Breast epithelium (tissue), 3 donors: Measurements from ENCODE around the gene WDR37.

Experiments
- POLR2A ChIP-seq: fragments of 450-650 bp; IDR thresholded peaks from one replicate; pipeline ENCODE4 v1.6.1; 2016; ENCODE audit warnings: antibody characterized with exemption, mild to moderate bottlenecking, moderate library complexity
- POLR2AphosphoS5 ChIP-seq, 3 donors: sonication (generic); formaldehyde crosslinking; IDR thresholded peaks; one replicate each; pipeline ENCODE4 v1.6.1; 2017; ENCODE audit warnings: antibody characterized with exemption in 3 of 3
- TF ChIP-seq, protein P1 (sequence below), 3 donors: fragments of 450-650 bp; IDR thresholded peaks; one replicate each; pipeline ENCODE4 v1.5.1; 2016 to 2017; ENCODE audit warnings: antibody characterized with exemption in 3 of 3, mild to moderate bottlenecking in 3 of 3, moderate library complexity in 3 of 3

DNA sequence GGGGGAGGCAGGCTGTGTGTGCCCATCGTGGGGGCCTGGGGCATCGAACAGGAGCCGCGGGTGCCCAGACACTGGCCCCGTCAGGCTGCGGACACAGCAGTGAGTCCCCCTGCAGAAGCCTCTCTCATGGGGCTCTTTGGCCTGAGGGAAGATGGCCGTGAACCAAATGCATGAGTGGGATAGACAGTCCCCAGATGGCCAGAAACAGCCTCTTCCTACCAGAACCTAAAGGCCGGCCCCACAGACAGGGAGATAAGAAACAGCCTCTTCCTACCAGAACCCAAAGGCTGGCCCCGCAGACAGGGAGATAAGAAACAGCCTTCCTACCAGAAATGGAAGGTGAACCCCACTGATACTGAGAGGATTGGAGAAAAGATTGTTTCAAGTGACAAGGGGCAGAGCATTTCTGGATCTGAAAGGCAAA lies 47.1 kb upstream of the WDR37 start:
- TF ChIP-seq POLR2A (no peak), POLR2AphosphoS5 (IDR thresholded peaks at IDR 0.05) (no peak)
- TF ChIP-seq, protein P1, sequence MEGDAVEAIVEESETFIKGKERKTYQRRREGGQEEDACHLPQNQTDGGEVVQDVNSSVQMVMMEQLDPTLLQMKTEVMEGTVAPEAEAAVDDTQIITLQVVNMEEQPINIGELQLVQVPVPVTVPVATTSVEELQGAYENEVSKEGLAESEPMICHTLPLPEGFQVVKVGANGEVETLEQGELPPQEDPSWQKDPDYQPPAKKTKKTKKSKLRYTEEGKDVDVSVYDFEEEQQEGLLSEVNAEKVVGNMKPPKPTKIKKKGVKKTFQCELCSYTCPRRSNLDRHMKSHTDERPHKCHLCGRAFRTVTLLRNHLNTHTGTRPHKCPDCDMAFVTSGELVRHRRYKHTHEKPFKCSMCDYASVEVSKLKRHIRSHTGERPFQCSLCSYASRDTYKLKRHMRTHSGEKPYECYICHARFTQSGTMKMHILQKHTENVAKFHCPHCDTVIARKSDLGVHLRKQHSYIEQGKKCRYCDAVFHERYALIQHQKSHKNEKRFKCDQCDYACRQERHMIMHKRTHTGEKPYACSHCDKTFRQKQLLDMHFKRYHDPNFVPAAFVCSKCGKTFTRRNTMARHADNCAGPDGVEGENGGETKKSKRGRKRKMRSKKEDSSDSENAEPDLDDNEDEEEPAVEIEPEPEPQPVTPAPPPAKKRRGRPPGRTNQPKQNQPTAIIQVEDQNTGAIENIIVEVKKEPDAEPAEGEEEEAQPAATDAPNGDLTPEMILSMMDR (IDR thresholded peaks at IDR 0.05) = no peak
